Breast epithelium (tissue), 4 donors: ENCODE results near the gene SAP30BP. TPM values are rescaled to one million over a fixed set of nuclear protein-coding genes. Genes with fewer than 3 reads are reported as not detected.

Experiments
- DNase-seq, 2 donors: peaks; one replicate each; pipeline ENCODE4 v3.0.0-alpha.2; 2019; ENCODE audit warnings: low spot score in 2 of 2
- H3K27ac ChIP-seq, 2 donors: fragments of 200-600 bp; sonication (generic) in 1 of 2; one replicate each; pipeline ENCODE4 v1.5.1; 2016 to 2019; ENCODE audit warnings: mild to moderate bottlenecking in 1 of 2
- H3K27me3 ChIP-seq, 2 donors: fragments of 200-600 bp; sonication (generic) in 1 of 2; one replicate each; pipeline versions ENCODE4 v1.5.1 to v1.6.0; 2017 to 2019; ENCODE audit warnings: control low read depth in 1 of 2, mild to moderate bottlenecking in 1 of 2
- H3K36me3 ChIP-seq: fragments of 200-600 bp; one replicate; pipeline ENCODE4 v1.5.1; 2019
- H3K4me1 ChIP-seq, 2 donors: fragments of 200-600 bp; sonication (generic); one replicate each; pipeline ENCODE4 v1.5.1; 2016 to 2019; ENCODE audit warnings: control low read depth in 1 of 2
- H3K4me3 ChIP-seq, 3 donors: fragments of 200-600 bp; sonication (generic); 1 replicate in 2 of 3; 2 replicates in 1 of 3; pipeline ENCODE4 v1.5.1; 2016 to 2019; ENCODE audit warnings: mild to moderate bottlenecking in 3 of 3, moderate library complexity in 2 of 3
- H3K9me3 ChIP-seq, 2 donors: fragments of 200-600 bp; sonication (generic) in 1 of 2; one replicate each; pipeline ENCODE4 v1.5.1; 2016 to 2019; ENCODE audit warnings: control low read depth in 1 of 2
- POLR2A ChIP-seq: fragments of 450-650 bp; IDR thresholded peaks from one replicate; pipeline ENCODE4 v1.6.1; 2016; ENCODE audit warnings: antibody characterized with exemption, mild to moderate bottlenecking, moderate library complexity
- POLR2AphosphoS5 ChIP-seq, 3 donors: sonication (generic); formaldehyde crosslinking; IDR thresholded peaks; one replicate each; pipeline ENCODE4 v1.6.1; 2017; ENCODE audit warnings: antibody characterized with exemption in 3 of 3
- intact Hi-C: fragments of 100-400 bp; cut with DNase I; formaldehyde crosslinking; loops from one replicate; pipeline ENCODE4 v1.15.1; 2023; ENCODE audit warnings: low total_unique reads
- total RNA-seq, 3 donors: library from RNA; depleted of rRNA; stranded (reverse); fragments of >200 nt; gene quantifications; one replicate each; pipeline ENCODE4 v1.1.0, GENCODE V29; 2016
- TF ChIP-seq, protein P1 (sequence below), 3 donors: fragments of 450-650 bp; IDR thresholded peaks; one replicate each; pipeline ENCODE4 v1.5.1; 2016 to 2017; ENCODE audit warnings: antibody characterized with exemption in 3 of 3, mild to moderate bottlenecking in 3 of 3, moderate library complexity in 3 of 3

SAP30BP gene
- total RNA-seq, 3 donors from 2014 or later, result 68.3 to 89.5 (median 86.1) TPM

DNA sequence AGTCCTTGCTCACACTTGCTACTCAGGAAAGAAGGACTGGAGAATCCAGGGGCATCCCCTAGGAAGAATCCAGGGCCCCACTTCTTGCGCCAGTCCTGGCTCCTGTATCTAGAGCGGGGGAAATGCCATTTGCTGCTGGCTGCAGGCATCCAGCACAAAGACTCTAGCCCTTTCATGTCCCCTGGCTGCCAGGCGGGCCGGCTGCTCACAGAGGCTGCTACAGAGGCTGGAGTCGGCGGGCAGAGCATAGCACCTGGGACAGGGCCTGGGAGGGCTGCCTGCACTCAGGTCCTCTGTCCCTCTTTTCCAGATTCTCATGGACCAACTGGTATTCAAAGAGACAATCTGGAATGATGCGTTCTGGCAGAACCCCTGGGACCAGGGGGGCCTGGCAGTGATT, 20.1 kb upstream of the SAP30BP start:
- Histone ChIP-seq H3K4me1 (peaks cover 5 to 13% of the 10 kb centered on the region in 2 donors), H3K27ac (peak overlapping the region in 1 of 2 donors; percentile 95), H3K9me3 (no peaks in the 10 kb centered on the region), H3K36me3 (no peaks in the 10 kb centered on the region), H3K4me3 (no peak overlapping the region), H3K27me3 (no peaks in the 10 kb centered on the region)
- intact Hi-C loops, result no loop called here
- DNase-seq, result no peak
- TF ChIP-seq, protein P1, sequence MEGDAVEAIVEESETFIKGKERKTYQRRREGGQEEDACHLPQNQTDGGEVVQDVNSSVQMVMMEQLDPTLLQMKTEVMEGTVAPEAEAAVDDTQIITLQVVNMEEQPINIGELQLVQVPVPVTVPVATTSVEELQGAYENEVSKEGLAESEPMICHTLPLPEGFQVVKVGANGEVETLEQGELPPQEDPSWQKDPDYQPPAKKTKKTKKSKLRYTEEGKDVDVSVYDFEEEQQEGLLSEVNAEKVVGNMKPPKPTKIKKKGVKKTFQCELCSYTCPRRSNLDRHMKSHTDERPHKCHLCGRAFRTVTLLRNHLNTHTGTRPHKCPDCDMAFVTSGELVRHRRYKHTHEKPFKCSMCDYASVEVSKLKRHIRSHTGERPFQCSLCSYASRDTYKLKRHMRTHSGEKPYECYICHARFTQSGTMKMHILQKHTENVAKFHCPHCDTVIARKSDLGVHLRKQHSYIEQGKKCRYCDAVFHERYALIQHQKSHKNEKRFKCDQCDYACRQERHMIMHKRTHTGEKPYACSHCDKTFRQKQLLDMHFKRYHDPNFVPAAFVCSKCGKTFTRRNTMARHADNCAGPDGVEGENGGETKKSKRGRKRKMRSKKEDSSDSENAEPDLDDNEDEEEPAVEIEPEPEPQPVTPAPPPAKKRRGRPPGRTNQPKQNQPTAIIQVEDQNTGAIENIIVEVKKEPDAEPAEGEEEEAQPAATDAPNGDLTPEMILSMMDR (IDR thresholded peaks at IDR 0.05), result no peak
- TF ChIP-seq POLR2A (no peak), POLR2AphosphoS5 (IDR thresholded peaks at IDR 0.05) (no peak)

DNA sequence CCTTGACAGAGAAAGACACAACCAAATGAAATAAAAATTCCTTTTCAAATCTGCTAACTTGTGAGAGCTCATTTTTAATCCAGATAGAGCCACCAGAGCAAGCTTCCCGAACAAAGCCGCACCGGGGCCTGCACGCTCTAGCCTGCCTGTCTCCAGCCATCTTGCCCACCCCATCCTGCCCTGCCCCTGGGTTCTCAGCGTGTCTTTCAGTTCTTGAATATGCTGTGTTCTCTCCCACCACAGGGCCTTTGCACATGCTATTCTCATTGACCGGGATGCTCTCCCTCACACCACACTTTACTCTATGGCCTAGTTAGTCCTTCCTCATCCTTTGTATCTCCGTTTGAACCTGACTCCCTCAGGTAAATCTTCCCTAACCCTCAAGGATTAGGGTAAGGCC, 19.2 kb upstream of the SAP30BP start:
- Histone ChIP-seq H3K4me1 (peaks cover under 1 to 10% of the 10 kb centered on the region in 2 donors), H3K27ac (no peak overlapping the region), H3K27me3 (no peaks in the 10 kb centered on the region), H3K9me3 (no peaks in the 10 kb centered on the region), H3K4me3 (no peak overlapping the region), H3K36me3 (no peaks in the 10 kb centered on the region)
- intact Hi-C loops, result no loop called here
- DNase-seq, result peak in 1 of 2 donors; percentile 5
- no peak for TF ChIP-seq POLR2AphosphoS5 (IDR thresholded peaks at IDR 0.05)
- no peak for TF ChIP-seq POLR2A
- TF ChIP-seq, protein P1 (IDR thresholded peaks at IDR 0.05), result no peak

DNA sequence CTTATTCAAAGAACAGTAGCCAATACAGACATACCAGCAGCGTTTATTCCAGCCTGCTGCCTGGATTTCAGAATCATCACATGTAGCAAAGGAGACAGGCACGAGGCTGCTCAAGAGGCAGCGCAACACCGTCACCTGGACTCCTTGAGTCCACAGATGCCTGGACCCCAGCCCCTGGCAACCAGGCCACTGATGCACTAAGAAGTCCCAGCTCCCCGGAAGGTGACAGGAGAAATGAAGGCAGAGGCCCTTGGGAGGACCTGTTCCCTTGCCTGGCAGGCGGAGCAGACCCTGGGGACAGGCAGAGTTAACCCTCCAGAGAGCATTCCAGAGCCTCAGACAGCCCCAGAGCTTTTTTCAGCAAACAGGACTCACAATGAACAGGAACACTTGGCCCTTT, 17.5 kb upstream of the SAP30BP start:
- Histone ChIP-seq H3K27me3 (no peaks in the 10 kb centered on the region), H3K36me3 (no peaks in the 10 kb centered on the region), H3K9me3 (no peaks in the 10 kb centered on the region), H3K4me3 (no peak overlapping the region), H3K27ac (no peak overlapping the region), H3K4me1 (peaks cover 0 to 5% of the 10 kb centered on the region in 2 donors)
- DNase-seq, result no peak
- intact Hi-C loops, result no loop called here
- no peak for TF ChIP-seq POLR2A
- TF ChIP-seq, protein P1 (IDR thresholded peaks at IDR 0.05), result no peak
- no peak for TF ChIP-seq POLR2AphosphoS5 (IDR thresholded peaks at IDR 0.05)

DNA sequence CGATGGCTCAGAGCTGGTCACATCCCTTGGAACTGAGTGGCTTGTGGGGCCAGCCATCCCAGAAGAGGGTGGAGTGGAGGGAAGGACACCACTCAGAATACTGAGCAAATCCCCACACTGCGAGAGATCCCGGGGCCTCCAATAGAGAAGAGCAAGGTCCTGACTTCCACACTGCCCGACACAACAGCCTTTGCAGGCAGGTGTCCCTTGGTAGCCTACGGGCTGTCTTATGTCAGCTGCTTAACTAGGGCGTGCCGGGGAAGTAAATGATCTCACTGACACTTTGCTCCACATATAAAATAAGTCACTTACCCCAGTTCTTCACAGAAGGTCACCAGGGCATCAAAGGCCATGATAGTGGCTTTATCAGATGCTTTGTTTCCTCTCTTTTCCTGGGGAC, 16.3 kb upstream of the SAP30BP start:
- H3K4me1 ChIP-seq, result peaks cover 0 to 2% of the 10 kb centered on the region in 2 donors
- no peak overlapping the region for H3K27ac ChIP-seq
- no peaks in the 10 kb centered on the region for H3K9me3 ChIP-seq
- TF ChIP-seq POLR2A (no peak), POLR2AphosphoS5 (IDR thresholded peaks at IDR 0.05) (no peak)
- TF ChIP-seq, protein P1 (IDR thresholded peaks at IDR 0.05), result no peak
- no peaks in the 10 kb centered on the region for H3K27me3 ChIP-seq
- no peaks in the 10 kb centered on the region for H3K36me3 ChIP-seq
- H3K4me3 ChIP-seq, result no peak overlapping the region
- peak in 1 of 2 donors; percentile 17 for DNase-seq
- intact Hi-C loops, result no loop called here

DNA sequence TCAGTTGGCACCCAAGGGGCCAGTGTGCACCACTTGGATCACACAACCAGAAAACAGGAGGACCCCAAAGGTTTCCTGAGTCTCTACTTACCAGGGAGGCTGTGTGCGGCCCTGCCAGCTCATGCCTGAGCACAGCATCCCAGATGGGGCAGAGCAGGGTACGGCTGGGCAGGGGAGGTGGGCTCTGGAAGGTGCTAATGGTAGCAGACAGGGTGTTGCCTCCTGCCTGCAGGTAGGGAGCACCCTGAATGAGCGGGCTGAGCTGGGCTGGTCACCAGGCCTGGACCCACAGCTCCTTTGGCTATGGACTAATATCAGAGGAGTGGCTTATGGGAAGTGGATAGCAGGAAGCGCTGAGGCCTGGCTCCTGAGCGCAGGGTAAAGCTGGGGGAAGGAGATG, 14.8 kb upstream of the SAP30BP start:
- Histone ChIP-seq H3K27me3 (no peaks in the 10 kb centered on the region), H3K36me3 (no peaks in the 10 kb centered on the region), H3K27ac (no peak overlapping the region), H3K9me3 (no peaks in the 10 kb centered on the region), H3K4me3 (no peak overlapping the region), H3K4me1 (no peaks in the 10 kb centered on the region)
- no peak for TF ChIP-seq POLR2A
- TF ChIP-seq POLR2AphosphoS5 (IDR thresholded peaks at IDR 0.05), result no peak
- TF ChIP-seq, protein P1 (IDR thresholded peaks at IDR 0.05), result no peak
- peak in 1 of 2 donors; percentile 22 for DNase-seq
- intact Hi-C loops, result no loop called here
